LNCAP (cell line): ENCODE results near the gene CCNE1.

Experiments used
- TF ChIP-seq, protein P1 (sequence below): fragments of 450-650 bp; IDR thresholded peaks from 2 replicates; pipeline ENCODE4 v1.5.1; 2017; ENCODE audit warnings: mild to moderate bottlenecking

Gene CCNE1

DNA sequence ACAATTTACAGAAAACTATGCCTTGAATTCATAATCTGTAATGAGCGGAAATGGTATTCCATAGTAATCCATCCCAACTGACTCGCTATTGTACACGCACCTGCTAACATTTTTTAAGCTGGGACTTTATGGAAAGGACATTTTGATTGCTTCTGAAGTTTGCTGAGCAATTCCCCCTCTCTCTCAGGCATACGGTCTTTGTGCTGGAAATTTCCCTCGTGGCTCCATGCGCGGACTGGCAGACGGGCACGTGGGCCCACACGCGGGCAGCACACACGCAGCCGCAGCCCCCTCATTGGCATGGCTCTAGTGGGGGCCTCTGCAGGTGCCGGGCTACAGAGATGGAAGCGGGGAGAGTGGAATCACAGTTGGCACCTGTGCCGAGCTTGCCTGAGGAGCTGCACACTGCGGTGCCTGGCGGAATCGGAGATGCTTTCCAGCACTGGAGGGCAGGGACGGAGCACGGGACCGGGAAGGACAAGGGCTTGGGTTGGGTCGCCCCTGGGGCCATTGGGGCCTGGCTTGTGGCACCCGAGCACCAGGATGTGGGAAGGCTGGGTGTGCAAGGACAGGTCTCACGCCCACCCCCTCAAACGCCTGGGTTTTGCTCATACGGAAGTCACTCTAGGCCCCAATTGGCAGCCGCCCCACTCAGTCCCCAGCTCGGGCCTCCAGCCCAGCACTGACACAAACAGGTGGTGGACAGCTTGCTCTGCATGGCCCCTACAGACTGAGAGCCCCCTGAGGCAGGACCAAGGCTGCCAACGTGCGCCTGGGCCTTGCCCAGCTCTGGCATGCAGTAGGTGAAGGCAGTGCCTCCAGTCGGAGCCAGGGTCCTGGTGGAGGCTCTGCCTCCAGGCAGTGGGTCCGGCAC lies 30.2 kb upstream of the CCNE1 start:
- TF ChIP-seq, protein P1, sequence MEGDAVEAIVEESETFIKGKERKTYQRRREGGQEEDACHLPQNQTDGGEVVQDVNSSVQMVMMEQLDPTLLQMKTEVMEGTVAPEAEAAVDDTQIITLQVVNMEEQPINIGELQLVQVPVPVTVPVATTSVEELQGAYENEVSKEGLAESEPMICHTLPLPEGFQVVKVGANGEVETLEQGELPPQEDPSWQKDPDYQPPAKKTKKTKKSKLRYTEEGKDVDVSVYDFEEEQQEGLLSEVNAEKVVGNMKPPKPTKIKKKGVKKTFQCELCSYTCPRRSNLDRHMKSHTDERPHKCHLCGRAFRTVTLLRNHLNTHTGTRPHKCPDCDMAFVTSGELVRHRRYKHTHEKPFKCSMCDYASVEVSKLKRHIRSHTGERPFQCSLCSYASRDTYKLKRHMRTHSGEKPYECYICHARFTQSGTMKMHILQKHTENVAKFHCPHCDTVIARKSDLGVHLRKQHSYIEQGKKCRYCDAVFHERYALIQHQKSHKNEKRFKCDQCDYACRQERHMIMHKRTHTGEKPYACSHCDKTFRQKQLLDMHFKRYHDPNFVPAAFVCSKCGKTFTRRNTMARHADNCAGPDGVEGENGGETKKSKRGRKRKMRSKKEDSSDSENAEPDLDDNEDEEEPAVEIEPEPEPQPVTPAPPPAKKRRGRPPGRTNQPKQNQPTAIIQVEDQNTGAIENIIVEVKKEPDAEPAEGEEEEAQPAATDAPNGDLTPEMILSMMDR = no peak

GRCh38 chr19:29782260-29782580 lies 29.6 kb upstream of the CCNE1 start:
- TF ChIP-seq, protein P1 = no peak

GRCh38 chr19:29783627-29784190 lies 28.1 kb upstream of the CCNE1 start:
- TF ChIP-seq, protein P1 = no peak

DNA sequence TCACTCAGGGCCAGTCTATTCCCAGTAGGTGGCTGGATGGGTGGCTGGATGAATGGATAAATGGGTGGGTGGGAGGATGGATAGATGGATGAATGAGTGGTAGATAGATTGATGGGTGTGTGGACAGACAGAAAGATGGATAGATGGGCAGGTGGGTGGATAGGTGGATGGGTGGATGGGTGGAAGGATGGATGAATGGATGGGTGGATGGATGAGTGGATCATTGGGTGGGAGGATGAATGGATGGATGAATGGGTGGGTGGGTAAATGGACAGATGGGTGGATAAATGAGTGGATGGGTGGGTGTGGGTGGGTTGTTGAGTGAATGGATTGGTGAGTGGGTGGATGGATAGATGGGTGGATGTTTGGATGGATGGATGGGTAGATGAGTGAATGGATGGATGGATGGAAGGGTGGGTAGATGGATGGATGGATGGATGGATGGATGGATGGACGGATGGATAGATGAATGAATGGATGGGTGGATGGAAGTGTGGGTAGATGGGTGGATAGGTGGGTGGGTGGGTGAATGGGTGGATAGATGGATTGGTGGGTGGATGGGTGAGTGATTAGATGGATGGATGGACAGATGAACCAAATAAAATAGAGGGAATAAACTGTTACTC lies 27.1 kb upstream of the CCNE1 start:
- TF ChIP-seq, protein P1 = no peak

GRCh38 chr19:29785360-29785759 lies 26.4 kb upstream of the CCNE1 start:
- TF ChIP-seq, protein P1 = no peak

DNA sequence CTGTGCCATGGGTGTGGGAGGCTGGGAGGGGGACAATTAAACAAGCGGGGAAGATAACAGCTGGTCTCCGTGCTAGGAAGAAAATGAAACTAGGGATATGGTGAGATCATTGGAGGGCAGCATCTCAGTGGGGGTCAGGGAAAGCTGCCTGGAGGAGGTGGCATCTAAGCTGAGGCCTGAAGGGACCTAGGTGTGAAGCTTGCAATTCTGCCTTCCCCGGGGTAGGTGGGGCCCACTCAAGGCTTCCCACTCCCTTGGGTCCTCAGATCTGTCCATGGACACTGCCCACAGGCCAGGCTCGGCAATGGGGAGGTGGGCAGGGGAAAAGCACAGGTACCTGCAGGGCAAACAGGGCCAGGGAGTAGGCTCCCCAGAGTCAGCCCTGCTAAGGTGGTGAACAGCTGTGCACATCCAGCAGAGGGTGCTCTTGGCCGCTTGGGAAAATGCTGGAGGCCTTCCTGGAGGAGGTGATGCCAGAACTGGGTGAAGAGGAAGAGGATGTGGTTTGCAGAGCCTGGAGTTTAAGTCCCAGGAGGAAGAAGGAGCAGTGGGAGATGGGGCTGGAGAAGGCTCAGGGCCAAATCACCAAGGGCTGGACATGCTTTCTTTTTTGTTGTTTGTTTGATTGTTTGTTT lies 25.7 kb upstream of the CCNE1 start:
- TF ChIP-seq, protein P1 = no peak

DNA sequence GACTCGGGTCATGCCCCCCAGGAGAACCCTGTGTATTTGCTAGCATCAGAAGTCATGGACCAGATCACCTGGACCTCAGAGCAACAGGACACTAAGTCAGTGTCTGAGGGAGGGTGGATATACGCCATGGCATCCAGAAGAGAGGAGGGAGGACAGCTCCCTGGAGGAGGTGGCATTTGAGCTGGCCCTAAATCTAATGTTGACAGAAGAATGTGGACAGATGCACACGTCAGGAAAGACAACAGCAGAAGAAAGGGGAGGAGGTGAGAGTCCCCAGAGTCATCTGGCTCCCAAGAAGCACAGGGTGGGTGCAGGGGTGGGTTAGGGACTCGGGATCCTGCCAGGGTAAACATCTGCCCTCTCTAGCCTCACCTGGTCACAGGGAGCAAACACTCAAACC lies 24.5 kb upstream of the CCNE1 start:
- TF ChIP-seq, protein P1 = no peak
